HUES64 (cell line): ENCODE measurements around the gene C10orf90.

Source experiments
- H3K27ac ChIP-seq: 2 replicates; pipeline ENCODE4 v1.7.0; 2013; ENCODE audit warnings: low read depth, low read length, inconsistent platforms
- H3K27me3 ChIP-seq: 2 replicates; pipeline ENCODE4 v1.6.1; 2013; ENCODE audit warnings: mild to moderate bottlenecking, low read length; ENCODE audit not compliant: insufficient read depth
- H3K36me3 ChIP-seq: 2 replicates; pipeline ENCODE4 v1.6.1; 2013; ENCODE audit warnings: mild to moderate bottlenecking, low read length; ENCODE audit not compliant: insufficient read depth
- H3K4me1 ChIP-seq: 2 replicates; pipeline ENCODE4 v1.6.1; 2013; ENCODE audit warnings: mild to moderate bottlenecking, low read length, moderate library complexity; ENCODE audit not compliant: insufficient read depth
- H3K4me3 ChIP-seq: 2 replicates; pipeline ENCODE4 v1.5.1; 2013; ENCODE audit warnings: mild to moderate bottlenecking, low read length, moderate library complexity
- H3K9ac ChIP-seq: 2 replicates; pipeline ENCODE4 v1.6.1; 2013; ENCODE audit warnings: mild to moderate bottlenecking, low read depth, low read length
- H3K9me3 ChIP-seq: 2 replicates; pipeline ENCODE4 v1.6.1; 2013; ENCODE audit warnings: low read depth, low read length; ENCODE audit not compliant: insufficient read depth
- WGBS: fragments of 150-250, 120-280 bp; methylation state at CpG from one replicate; pipeline ENCODE4 v1.1.7; 2013; ENCODE audit warnings: missing lambda C conversion rate; 5-methylcytosine and 5-hydroxymethylcytosine counted together

C10orf90 gene

DNA sequence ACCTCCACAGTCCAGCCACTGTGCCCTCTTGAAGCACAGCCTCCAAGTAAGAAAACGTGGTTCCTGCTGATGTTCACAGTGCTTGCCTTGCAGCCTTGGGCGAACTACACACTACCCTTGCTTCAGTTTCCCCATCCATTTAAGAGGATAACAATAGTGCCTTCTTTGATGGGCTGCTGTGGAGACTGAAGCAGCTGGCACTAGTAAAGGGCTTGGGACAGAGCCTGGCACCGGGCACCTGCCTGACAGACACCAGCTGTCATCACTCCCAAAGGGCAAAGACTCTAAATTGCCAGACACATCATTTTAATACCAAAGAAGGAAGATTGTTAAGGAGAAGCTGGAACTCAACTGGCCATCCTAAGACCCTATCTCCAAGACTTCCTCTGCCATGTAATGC, 3.1 kb upstream of the C10orf90 start:
- WGBS: 87% methylated on average over 3 of the region's 3 CpGs
- Histone ChIP-seq H3K4me3 (no peak overlapping the region), H3K27me3 (no peaks in the 10 kb centered on the region)

DNA sequence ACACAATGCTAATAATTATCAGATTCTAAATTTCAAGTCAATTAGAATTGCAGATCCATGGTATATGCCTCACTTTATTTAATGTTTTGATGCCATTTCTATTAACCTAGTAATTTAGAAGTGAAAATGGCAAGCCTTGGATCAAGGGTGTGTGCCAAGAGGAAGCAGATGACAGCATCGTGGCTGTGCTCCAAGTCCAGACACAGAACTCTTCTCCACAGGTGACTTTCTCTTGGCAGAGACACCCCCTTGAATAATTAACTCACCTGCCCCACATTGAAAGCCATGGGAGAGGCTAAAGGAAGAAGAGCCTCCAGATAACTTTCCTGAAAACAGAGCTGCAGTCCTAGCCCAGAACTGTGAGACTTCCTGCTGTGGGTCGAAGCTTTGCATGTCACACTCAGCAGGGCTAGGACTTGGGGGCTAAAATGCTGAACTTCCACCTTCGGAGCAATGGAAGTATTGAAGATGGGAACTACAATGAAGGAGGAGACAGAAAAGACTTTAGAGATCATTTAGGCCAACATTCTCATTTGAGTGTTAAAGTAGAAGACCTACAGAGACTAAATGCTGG, 996 bp upstream of the C10orf90 start:
- WGBS: 74% methylated on average over 3 of the region's 3 CpGs
- H3K36me3 ChIP-seq: no peaks in the 10 kb centered on the region

More for the DNA sequence above, 3.1 kb upstream of the C10orf90 start:
- Histone ChIP-seq H3K27ac (no peak overlapping the region), H3K9me3 (no peaks in the 10 kb centered on the region), H3K4me1 (no peaks in the 10 kb centered on the region), H3K9ac (no peak overlapping the region), H3K36me3 (no peaks in the 10 kb centered on the region)

DNA sequence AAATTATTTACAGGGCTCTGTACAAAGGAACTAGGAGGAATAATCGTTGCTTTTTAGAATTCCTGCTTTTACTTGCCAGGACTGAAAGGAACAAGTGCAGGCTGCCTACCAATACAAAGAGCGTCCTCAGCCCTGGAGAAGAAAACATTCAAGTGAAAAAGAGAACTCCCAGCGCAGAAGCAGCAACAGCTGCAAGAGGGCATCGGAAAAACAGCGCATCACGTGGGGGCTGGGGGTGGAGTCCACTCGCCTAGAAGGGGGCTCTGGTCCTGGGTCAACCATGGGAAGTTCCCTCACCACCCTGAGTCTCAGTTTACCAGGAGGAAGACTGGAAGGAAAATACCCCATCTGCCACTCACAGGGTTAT, 385 bp upstream of the C10orf90 start:
- no peak overlapping the region for H3K4me3 ChIP-seq

More for the DNA sequence above, 996 bp upstream of the C10orf90 start:
- no peak overlapping the region for H3K4me3 ChIP-seq
- H3K9me3 ChIP-seq: no peaks in the 10 kb centered on the region
- H3K27ac ChIP-seq: no peak overlapping the region
- no peak overlapping the region for H3K9ac ChIP-seq
- H3K27me3 ChIP-seq: no peaks in the 10 kb centered on the region
- no peaks in the 10 kb centered on the region for H3K4me1 ChIP-seq

GRCh38 chr10:126669168-126669567, 1.3 kb downstream of the C10orf90 start:
- Histone ChIP-seq H3K27ac (no peak overlapping the region), H3K4me1 (no peaks in the 10 kb centered on the region), H3K4me3 (no peak overlapping the region), H3K9ac (no peak overlapping the region), H3K9me3 (no peaks in the 10 kb centered on the region), H3K36me3 (no peaks in the 10 kb centered on the region), H3K27me3 (no peaks in the 10 kb centered on the region)
- 100% methylated on average over 3 of the region's 3 CpGs for WGBS

More for the DNA sequence above, 385 bp upstream of the C10orf90 start:
- Histone ChIP-seq H3K9me3 (no peaks in the 10 kb centered on the region), H3K9ac (no peak overlapping the region), H3K27ac (no peak overlapping the region), H3K27me3 (no peaks in the 10 kb centered on the region), H3K36me3 (no peaks in the 10 kb centered on the region), H3K4me1 (no peaks in the 10 kb centered on the region)
- 71% methylated on average over 7 of the region's 7 CpGs for WGBS

DNA sequence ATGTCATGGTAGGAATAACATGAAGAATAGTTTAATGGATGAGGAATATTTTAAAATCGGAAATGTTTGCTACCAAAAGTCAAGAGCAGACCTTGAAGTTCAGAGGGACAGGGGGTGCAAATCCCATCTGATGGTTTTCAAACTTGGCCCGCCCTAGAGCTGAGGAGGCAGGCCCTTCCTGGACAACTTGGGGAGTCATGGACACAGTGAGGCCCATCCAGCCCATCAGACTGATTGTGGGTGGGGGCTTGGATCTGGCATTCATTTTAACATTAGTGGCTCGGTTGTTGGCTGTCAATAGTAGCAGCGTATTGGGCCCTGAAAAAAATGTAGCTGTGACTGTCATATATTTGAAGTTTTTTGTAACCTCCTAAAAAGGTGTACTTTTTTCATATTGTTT, 2.0 kb downstream of the C10orf90 start:
- H3K4me3 ChIP-seq: no peak overlapping the region
- no peak overlapping the region for H3K9ac ChIP-seq
- no peaks in the 10 kb centered on the region for H3K36me3 ChIP-seq
- no peaks in the 10 kb centered on the region for H3K4me1 ChIP-seq
- no peaks in the 10 kb centered on the region for H3K27me3 ChIP-seq
- H3K9me3 ChIP-seq: no peaks in the 10 kb centered on the region
- 94% methylated on average over 4 of the region's 4 CpGs for WGBS
- H3K27ac ChIP-seq: no peak overlapping the region

- WGBS: 92% methylated on average over 3 of the region's 3 CpGs
These were observed 2.9 kb downstream of the C10orf90 start for GRCh38 chr10:126667568-126667967.

GRCh38 chr10:126665207-126665606, 5.3 kb downstream of the C10orf90 start:
- Histone ChIP-seq H3K9me3 (no peaks in the 10 kb centered on the region), H3K9ac (no peak overlapping the region), H3K36me3 (no peaks in the 10 kb centered on the region), H3K4me3 (no peak overlapping the region), H3K27ac (no peak overlapping the region), H3K27me3 (no peaks in the 10 kb centered on the region), H3K4me1 (no peaks in the 10 kb centered on the region)
- 94% methylated on average over 4 of the region's 4 CpGs for WGBS

More at GRCh38 chr10:126667568-126667967, 2.9 kb downstream of the C10orf90 start:
- H3K27ac ChIP-seq: no peak overlapping the region
- H3K27me3 ChIP-seq: no peaks in the 10 kb centered on the region
- no peaks in the 10 kb centered on the region for H3K4me1 ChIP-seq
- no peak overlapping the region for H3K9ac ChIP-seq
- no peak overlapping the region for H3K4me3 ChIP-seq
- no peaks in the 10 kb centered on the region for H3K36me3 ChIP-seq
- H3K9me3 ChIP-seq: no peaks in the 10 kb centered on the region

- Histone ChIP-seq H3K4me1 (no peaks in the 10 kb centered on the region), H3K9me3 (no peaks in the 10 kb centered on the region), H3K27me3 (no peaks in the 10 kb centered on the region), H3K9ac (no peak overlapping the region), H3K4me3 (no peak overlapping the region), H3K27ac (no peak overlapping the region), H3K36me3 (no peaks in the 10 kb centered on the region)
- 94% methylated on average over 5 of the region's 5 CpGs for WGBS
These were observed 6.6 kb downstream of the C10orf90 start for GRCh38 chr10:126663880-126664279.

DNA sequence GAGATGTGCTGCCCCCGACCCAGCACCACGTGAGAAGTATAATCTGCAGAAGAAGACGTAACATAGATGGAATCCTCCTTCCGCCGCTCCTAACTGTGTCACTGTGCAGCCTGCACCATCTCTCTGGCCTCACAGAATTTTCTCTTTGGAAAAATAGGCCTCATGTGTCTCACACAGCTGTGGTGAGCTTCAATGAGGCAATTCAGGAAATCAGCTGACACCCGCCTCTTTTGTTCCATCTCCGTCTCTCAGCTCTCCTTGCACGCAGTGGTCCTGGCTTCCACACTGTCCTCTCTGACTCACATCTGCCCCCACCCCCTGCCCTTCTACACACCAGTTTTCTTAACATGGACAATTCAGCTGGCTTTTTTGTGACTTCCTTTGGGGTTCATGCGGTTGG, 7.2 kb downstream of the C10orf90 start:
- Histone ChIP-seq H3K27me3 (no peaks in the 10 kb centered on the region), H3K4me3 (no peak overlapping the region), H3K36me3 (no peaks in the 10 kb centered on the region), H3K27ac (no peak overlapping the region), H3K9me3 (no peaks in the 10 kb centered on the region), H3K9ac (no peak overlapping the region), H3K4me1 (no peaks in the 10 kb centered on the region)
- WGBS: 94% methylated on average over 9 of the region's 9 CpGs

- WGBS: 94% methylated on average over 4 of the region's 4 CpGs
- H3K27me3 ChIP-seq: no peaks in the 10 kb centered on the region
- H3K4me3 ChIP-seq: no peak overlapping the region
- H3K27ac ChIP-seq: no peak overlapping the region
- no peaks in the 10 kb centered on the region for H3K9me3 ChIP-seq
- H3K9ac ChIP-seq: no peak overlapping the region
- no peaks in the 10 kb centered on the region for H3K4me1 ChIP-seq
- no peaks in the 10 kb centered on the region for H3K36me3 ChIP-seq
These were observed 8.5 kb downstream of the C10orf90 start for GRCh38 chr10:126661841-126662515.

DNA sequence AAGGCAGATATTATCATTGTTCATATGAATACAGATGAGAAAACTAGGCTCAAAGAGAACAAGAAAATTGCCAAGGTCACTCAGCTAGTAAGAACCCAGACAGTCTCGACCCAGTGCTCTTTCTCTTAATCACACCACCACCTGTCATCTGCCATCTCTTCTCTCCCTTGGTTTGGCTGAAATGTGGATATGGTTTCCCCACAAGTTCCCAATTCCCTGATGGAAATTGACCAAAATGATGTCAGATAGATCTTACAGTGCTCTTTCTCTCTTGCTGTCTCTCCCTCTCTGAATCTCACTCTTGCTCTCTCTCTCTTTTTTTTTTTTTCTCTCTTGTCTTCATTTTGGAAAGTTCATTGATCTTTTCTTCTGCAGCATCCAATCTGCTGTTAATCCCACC, 9.1 kb downstream of the C10orf90 start:
- no CpG with 5 or more reads among the region's 1 CpG for WGBS
- Histone ChIP-seq H3K9me3 (no peaks in the 10 kb centered on the region), H3K4me3 (no peak overlapping the region), H3K36me3 (no peaks in the 10 kb centered on the region), H3K27me3 (no peaks in the 10 kb centered on the region), H3K9ac (no peak overlapping the region), H3K27ac (no peak overlapping the region), H3K4me1 (no peaks in the 10 kb centered on the region)
